Tibial artery (tissue), 4 donors: ENCODE measurements around the gene MOK.
"Not testable (repeated sequence)": the region's sequence is repeated elsewhere in the genome, so short reads cannot be mapped to it uniquely, and the experiment has no call there.

Experiments used
- DNase-seq, 2 donors: peaks; one replicate each; pipeline ENCODE4 v3.0.0-alpha.2; 2019
- H3K27ac ChIP-seq, 2 donors: fragments of 200-600 bp; sonication (generic) in 1 of 2; 1 replicate in 1 of 2; 2 replicates in 1 of 2; pipeline ENCODE4 v1.5.1; 2018 to 2019; ENCODE audit warnings: mild to moderate bottlenecking in 1 of 2
- H3K27me3 ChIP-seq, 2 donors: fragments of 200-600 bp; sonication (generic) in 1 of 2; one replicate each; pipeline versions ENCODE4 v1.5.1 to v1.6.0; 2016 to 2019
- H3K36me3 ChIP-seq, 3 donors: fragments of 200-600 bp; sonication (generic) in 2 of 3; one replicate each; pipeline ENCODE4 v1.5.1; 2016 to 2019; ENCODE audit warnings: mild to moderate bottlenecking in 2 of 3
- H3K4me1 ChIP-seq, 4 donors: fragments of 200-600 bp; sonication (generic) in 2 of 4; 1 replicate in 3 of 4; 2 replicates in 1 of 4; pipeline ENCODE4 v1.5.1; 2016 to 2019
- H3K4me3 ChIP-seq, 2 donors: fragments of 200-600 bp; sonication (generic) in 1 of 2; 1 replicate in 1 of 2; 2 replicates in 1 of 2; pipeline ENCODE4 v1.5.1; 2018 to 2019; ENCODE audit warnings: mild to moderate bottlenecking in 2 of 2
- H3K9me3 ChIP-seq, 3 donors: fragments of 200-600 bp; sonication (generic) in 1 of 3; one replicate each; pipeline ENCODE4 v1.5.1; 2016 to 2019
- CTCF ChIP-seq, 2 experiments: fragments of 200-600 bp in 1 of 2; fragments of 450-650 bp in 1 of 2; IDR thresholded peaks; one replicate each; pipeline ENCODE4 v1.5.1; 2017 to 2019; ENCODE audit warnings: antibody characterized with exemption in 2 of 2, mild to moderate bottlenecking in 1 of 2, moderate library complexity in 1 of 2
- intact Hi-C: fragments of 100-400 bp; cut with DNase I; formaldehyde crosslinking; loops from one replicate; pipeline ENCODE4 v1.15.0; 2023; ENCODE audit warnings: low total_unique reads

MOK gene

GRCh38 chr14:102304611-102305506, at the start of gene MOK:
TSS of gene MOK (minus strand) at chr14:102305164. CDS start at chr14:102304968, 196 bp downstream.
- intact Hi-C loops = no loop called here
- Histone ChIP-seq H3K4me3 (peak within 1 kb of the TSS; percentile 77 to 94), H3K4me1 (peaks cover 0 to 7% (median 2%) of the 10 kb centered on the region in 4 donors), H3K36me3 (no peaks in the 10 kb centered on the region), H3K27me3 (no peaks in the 10 kb centered on the region), H3K9me3 (no peaks in the 10 kb centered on the region), H3K27ac (peak within 1 kb of the TSS; percentile 68 to 75)
- TF ChIP-seq CTCF (IDR thresholded peaks at IDR 0.05) = no peak
- DNase-seq = peak; percentile 94 to 97

DNA sequence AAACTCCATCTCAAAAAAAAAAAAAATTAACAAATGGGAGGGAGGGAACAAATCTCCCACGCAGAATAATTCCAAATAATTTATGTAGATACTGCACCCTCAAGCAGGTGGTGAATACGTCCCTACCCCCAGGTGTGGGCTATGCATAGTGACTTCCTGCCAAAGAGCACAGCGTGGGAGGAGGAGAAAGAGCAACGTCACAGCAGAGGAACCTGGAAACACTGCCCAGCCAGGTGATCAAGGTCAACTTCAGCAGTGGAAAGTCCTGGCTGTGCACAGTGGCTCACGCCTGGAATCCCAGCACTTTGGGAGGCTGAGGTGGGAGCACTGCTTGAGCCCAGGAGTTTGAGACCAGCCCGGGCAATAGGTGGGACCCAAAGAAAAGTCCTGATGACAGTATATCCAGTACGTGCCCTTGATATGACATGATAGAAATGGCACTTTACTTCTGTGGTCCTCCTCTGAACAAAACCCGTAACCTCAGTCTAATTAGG, 48.2 kb upstream of the MOK start:
- no peaks in the 10 kb centered on the region for H3K4me1 ChIP-seq
- peaks cover 69 to 97% (median 87%) of the 10 kb centered on the region in 3 donors for H3K36me3 ChIP-seq
- TF ChIP-seq CTCF (IDR thresholded peaks at IDR 0.05) = no peak
- no peak overlapping the region for H3K4me3 ChIP-seq
- DNase-seq = no peak
- no peak overlapping the region for H3K27ac ChIP-seq
- no peaks in the 10 kb centered on the region for H3K9me3 ChIP-seq
- intact Hi-C loops = no loop called here
- H3K27me3 ChIP-seq = no peaks in the 10 kb centered on the region

GRCh38 chr14:102352213-102352612, 47.2 kb upstream of the MOK start:
- H3K27ac ChIP-seq = no peak overlapping the region
- H3K4me1 ChIP-seq = no peaks in the 10 kb centered on the region
- intact Hi-C loops = no loop called here
- H3K36me3 ChIP-seq = peaks cover 72 to 97% (median 87%) of the 10 kb centered on the region in 3 donors
- no peak for TF ChIP-seq CTCF (IDR thresholded peaks at IDR 0.05)
- H3K9me3 ChIP-seq = no peaks in the 10 kb centered on the region
- H3K4me3 ChIP-seq = no peak overlapping the region
- DNase-seq = no peak
- no peaks in the 10 kb centered on the region for H3K27me3 ChIP-seq

DNA sequence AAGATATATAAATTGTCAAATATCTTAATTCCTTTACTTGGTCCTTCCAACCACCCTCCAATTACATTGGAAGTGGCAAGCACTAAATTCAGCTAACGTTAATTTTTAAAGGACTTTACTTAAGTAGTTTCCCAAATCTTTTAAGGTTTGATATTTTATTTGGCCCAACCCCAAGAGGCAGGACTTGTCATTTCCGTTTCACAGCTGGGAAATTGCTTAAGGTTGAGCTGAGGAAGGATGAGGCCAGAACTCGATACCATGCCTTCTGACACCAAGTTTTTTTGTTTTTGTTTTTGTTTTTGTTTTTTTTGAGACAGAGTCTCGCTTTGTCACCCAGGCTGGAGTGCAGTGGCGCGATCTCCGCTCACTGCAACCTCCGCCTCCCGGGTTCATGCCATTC, 46.6 kb upstream of the MOK start:
- H3K9me3 ChIP-seq, H3K4me1 ChIP-seq, DNase-seq, H3K27me3 ChIP-seq, intact Hi-C loops, H3K27ac ChIP-seq, H3K4me3 ChIP-seq: not testable (repeated sequence)
- H3K36me3 ChIP-seq = peaks cover 72 to 97% (median 86%) of the 10 kb centered on the region in 3 donors

- DNase-seq = no peak
- Histone ChIP-seq H3K27me3 (no peaks in the 10 kb centered on the region), H3K9me3 (no peaks in the 10 kb centered on the region), H3K4me3 (no peak overlapping the region), H3K27ac (no peak overlapping the region), H3K36me3 (peaks cover 72 to 97% (median 86%) of the 10 kb centered on the region in 3 donors), H3K4me1 (no peaks in the 10 kb centered on the region)
- no peak for TF ChIP-seq CTCF (IDR thresholded peaks at IDR 0.05)
- intact Hi-C loops = no loop called here
Measured at GRCh38 chr14:102351023-102351422, 46.1 kb upstream of the MOK start.

- no peaks in the 10 kb centered on the region for H3K9me3 ChIP-seq
- no peak for TF ChIP-seq CTCF (IDR thresholded peaks at IDR 0.05)
- H3K4me1 ChIP-seq = no peaks in the 10 kb centered on the region
- H3K36me3 ChIP-seq = peaks cover 69 to 97% (median 80%) of the 10 kb centered on the region in 3 donors
- no peak overlapping the region for H3K27ac ChIP-seq
- H3K27me3 ChIP-seq = no peaks in the 10 kb centered on the region
- no peak overlapping the region for H3K4me3 ChIP-seq
- intact Hi-C loops = no loop called here
- no peak for DNase-seq
Measured at GRCh38 chr14:102348376-102348775, 43.4 kb upstream of the MOK start.
